Measurements from ENCODE around the gene RAD51B. TPM values are rescaled to one million over a fixed set of nuclear protein-coding genes. Genes with fewer than 3 reads are reported as not detected.

The RAD51B gene
- total RNA-seq, 1 experiment from 2014 or later, result 16.7 TPM

- Mint-ChIP-seq H3K4me1 (peaks cover 32 to 39% of the 10 kb centered on the region in 2 experiments), H3K27ac (no peak overlapping the region), H3K9me3 (no peaks in the 10 kb centered on the region), H3K27me3 (ENCODE audit: low read depth) (0 out of 2 replicates have a peak, but pooled peaks cover 1% of the 10 kb centered on the region), H3K36me3 (ENCODE audit: insufficient read depth in 1 of 3, low read depth in 3 of 3) (no peaks in the 10 kb centered on the region; a peak in 1 of 7 replicates), H3K4me3 (no peak overlapping the region)
- WGBS (ENCODE audit: extremely low coverage, insufficient read length, low lambda C conversion rate), result no CpG with 5 or more reads among the region's 3 CpGs
- no peak overlapping the region for H4K8ac ChIP-seq (replicated peaks; ENCODE audit: insufficient read length, low read depth, low read length)
- H3K4ac ChIP-seq (ENCODE audit: low read depth, low read length), result no peak overlapping the region
- H3K23ac ChIP-seq (ENCODE audit: insufficient read length, low read depth, low read length), result no peak overlapping the region
- H2BK20ac ChIP-seq (ENCODE audit: low read depth, low read length, poor library complexity, severe bottlenecking), result no peak overlapping the region
- no peak overlapping the region for H3T11ph ChIP-seq (ENCODE audit: low read length)
- H4K20me1 ChIP-seq (ENCODE audit: control insufficient read depth, insufficient read depth, insufficient read length), result no peaks in the 10 kb centered on the region
- H2AFZ ChIP-seq (ENCODE audit: low read length), result no peak overlapping the region
- H4K91ac ChIP-seq (ENCODE audit: insufficient read length, low read depth, low read length), result no peak overlapping the region
- no peak overlapping the region for H2BK12ac ChIP-seq (ENCODE audit: insufficient read length, low read depth, low read length)
- H3K9ac ChIP-seq (ENCODE audit: extremely low read depth, insufficient read length, low read length), result no peak overlapping the region
- TF ChIP-seq, protein P1, sequence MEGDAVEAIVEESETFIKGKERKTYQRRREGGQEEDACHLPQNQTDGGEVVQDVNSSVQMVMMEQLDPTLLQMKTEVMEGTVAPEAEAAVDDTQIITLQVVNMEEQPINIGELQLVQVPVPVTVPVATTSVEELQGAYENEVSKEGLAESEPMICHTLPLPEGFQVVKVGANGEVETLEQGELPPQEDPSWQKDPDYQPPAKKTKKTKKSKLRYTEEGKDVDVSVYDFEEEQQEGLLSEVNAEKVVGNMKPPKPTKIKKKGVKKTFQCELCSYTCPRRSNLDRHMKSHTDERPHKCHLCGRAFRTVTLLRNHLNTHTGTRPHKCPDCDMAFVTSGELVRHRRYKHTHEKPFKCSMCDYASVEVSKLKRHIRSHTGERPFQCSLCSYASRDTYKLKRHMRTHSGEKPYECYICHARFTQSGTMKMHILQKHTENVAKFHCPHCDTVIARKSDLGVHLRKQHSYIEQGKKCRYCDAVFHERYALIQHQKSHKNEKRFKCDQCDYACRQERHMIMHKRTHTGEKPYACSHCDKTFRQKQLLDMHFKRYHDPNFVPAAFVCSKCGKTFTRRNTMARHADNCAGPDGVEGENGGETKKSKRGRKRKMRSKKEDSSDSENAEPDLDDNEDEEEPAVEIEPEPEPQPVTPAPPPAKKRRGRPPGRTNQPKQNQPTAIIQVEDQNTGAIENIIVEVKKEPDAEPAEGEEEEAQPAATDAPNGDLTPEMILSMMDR (conservative IDR thresholded peaks at IDR 0.05), result no peak
- no peak overlapping the region for H3K4me2 ChIP-seq (ENCODE audit: insufficient read depth, insufficient read length, low read length)
- no peak overlapping the region for H2BK15ac ChIP-seq (ENCODE audit: low read depth, low read length)
- H3K27me3 ChIP-seq (ENCODE audit: insufficient read depth, low read length), result no peaks in the 10 kb centered on the region
- H3K18ac ChIP-seq (ENCODE audit: insufficient read length, low read depth, low read length), result no peak overlapping the region
- H3K79me2 ChIP-seq (ENCODE audit: insufficient read depth, low read length), result no peaks in the 10 kb centered on the region
- H3K23me2 ChIP-seq (ENCODE audit: insufficient read length, low read depth, low read length, poor library complexity, severe bottlenecking), result no peaks in the 10 kb centered on the region
- no peak overlapping the region for H3K56ac ChIP-seq (ENCODE audit: insufficient read length, low read depth, low read length)
- H3K27ac ChIP-seq (ENCODE audit: insufficient read length, low read depth, low read length), result no peak overlapping the region
- no peak overlapping the region for H4K5ac ChIP-seq (ENCODE audit: insufficient read length, low read depth, low read length)
- H3K4me1 ChIP-seq (ENCODE audit: insufficient read depth, low read length), result peaks cover 3% of the 10 kb centered on the region; the same call in 1 of the 2 replicates
- DNase-seq, result no peak
- no peaks in the 10 kb centered on the region for H3K9me3 ChIP-seq (ENCODE audit: control insufficient read depth, low read depth, low read length)
- H2BK120ac ChIP-seq (ENCODE audit: low read depth, low read length, poor library complexity, severe bottlenecking), result no peak overlapping the region
- H3K79me1 ChIP-seq (ENCODE audit: insufficient read depth, low read depth, low read length, poor library complexity, severe bottlenecking), result no peaks in the 10 kb centered on the region
- H2AK5ac ChIP-seq (ENCODE audit: insufficient read length, low read length), result no peak overlapping the region
- no peak overlapping the region for H2BK5ac ChIP-seq (ENCODE audit: insufficient read length, low read length)
- no peak overlapping the region for H3K14ac ChIP-seq (ENCODE audit: insufficient read depth, low read length)
Observed at GRCh38 chr14:68501171-68501570, 681.6 kb downstream of the RAD51B start.
